Right forelimb (tissue), 1 donor: ENCODE results near the gene TMEM14A.
"Not testable (repeated sequence)": the region's sequence is repeated elsewhere in the genome, so short reads cannot be mapped to it uniquely, and the experiment has no call there.

ENCODE experiments used
- DNase-seq: peaks from one replicate; pipeline ENCODE4 v3.0.0-alpha.2; 2018

Gene TMEM14A

DNA sequence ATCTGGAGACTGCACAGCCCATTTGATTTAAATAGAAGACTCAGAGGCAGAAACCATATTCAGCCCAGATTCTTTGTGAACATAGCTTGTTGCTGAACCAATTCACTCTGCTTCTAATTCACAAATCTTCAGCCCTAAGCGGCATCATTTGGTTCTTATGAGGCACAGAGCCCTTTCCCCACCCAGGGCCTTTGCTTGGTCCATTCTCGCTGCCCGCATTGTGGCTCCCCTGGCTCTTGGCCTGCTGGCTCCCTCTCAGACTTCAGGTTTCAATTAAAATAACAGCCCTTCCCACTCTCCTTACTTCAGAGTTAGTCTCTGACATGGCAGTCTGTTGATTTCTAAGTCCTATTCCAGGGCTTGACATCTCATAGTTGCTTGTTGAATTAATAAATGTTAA, 9.4 kb upstream of the TMEM14A start:
- peak; percentile 67 for DNase-seq

DNA sequence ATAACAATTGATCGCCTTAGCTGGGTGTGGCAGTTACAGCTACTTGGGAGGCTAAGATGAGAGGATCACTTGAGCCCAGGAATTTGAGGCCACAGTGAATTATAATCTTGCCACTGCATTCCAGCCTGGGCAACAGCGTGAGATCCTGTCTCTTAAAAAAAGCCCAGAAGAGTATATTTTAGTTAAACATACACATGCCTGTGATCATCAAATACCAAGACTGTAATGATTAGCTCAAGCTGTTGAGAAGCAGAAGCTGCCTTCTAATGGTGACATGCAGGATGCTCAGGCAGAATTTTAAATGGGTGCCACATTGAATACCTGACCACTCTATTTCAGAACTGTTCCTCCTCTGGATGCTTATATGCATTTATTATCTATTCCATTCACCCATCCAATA, 8.9 kb upstream of the TMEM14A start:
- DNase-seq: no peak

DNA sequence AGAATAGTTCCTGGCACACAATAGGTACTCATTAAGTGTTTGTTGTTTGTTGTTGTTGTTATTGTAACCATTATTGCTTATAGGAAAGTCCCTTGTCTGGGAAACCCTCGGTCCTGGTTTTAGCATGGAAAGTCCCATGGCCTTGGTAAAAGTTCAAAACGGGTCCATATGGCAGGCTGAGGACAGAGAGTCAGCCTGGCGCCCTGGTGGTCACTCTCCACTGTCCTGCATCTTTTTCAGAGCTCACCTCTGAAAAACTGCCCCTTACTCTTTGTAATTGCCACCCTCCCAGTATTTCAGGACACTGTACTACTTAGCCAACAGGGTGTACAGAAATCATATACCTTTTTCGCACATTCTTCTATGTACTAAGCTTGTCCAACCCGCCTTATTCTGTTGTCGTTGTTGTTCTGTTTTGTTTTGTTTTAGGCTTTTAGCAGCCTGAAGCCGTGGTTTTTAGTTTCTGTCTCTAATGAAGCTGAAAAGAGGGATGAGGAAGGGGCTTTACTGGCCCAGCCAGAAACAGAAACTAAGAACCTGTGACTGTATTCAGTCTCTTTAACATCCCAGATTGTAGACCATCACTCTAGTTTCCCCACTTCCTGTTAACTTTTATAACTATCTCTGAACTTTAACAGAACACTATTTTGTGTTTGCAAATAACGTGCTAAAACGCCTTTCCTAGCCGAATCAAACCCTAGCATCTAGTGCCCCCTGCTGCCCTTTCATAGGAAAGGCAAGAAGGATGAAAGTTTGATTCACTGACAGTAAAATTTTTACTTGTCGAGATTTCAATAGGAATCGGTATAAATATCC, 7.6 kb upstream of the TMEM14A start:
- DNase-seq: peak; percentile 72

DNA sequence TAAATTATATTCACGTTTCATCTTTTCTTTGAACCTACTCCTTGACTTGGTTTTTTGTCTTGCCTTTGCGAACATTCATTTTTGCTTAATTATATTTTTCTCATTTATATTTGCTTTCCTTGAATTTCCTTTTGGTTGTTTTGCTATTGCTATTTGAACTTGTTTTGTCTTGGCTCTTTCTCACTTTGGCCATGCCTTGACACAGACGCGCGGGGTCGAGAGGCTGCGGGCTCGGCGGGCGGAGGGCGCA, 7.1 kb upstream of the TMEM14A start:
- DNase-seq: no peak

DNA sequence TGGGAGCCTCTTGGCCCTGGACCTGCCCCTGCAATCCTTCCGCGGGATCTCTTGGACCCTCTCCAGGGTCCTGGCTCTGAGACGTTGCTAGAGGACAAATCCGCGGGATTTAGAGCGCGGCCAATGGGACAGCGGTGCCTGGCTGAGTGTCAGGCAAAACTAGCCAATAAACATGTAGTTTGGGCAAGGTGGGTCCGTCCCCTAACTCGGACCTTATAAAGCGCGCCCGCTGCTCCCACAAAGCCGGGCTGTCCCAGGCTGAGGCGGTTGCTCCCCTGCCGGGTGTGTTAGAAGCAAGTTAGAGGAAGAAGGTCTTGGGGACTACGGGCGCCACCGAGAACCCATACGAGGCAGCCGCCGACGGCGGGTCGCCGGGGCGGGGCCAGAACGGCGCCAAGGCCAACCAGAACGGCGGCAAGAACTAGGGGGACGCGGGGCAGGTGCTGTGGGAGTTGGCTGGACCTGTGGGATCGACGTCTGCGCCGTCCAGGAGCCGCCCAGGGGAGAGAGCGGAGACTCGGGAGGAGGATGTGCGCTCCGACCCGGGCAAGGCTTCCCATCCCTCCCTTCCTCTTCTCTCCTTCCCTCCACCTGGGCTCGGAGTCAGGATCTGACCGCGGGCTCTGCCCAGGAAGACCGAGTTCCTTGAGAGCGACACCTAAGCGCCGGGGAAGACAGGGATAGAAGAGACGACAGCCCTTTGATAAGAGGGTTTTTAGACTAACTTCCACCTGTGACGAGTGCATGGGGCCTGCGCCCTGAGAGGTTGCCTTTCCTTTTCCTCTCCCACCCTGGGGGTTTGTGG, 6.5 kb upstream of the TMEM14A start:
- peak; percentile 96 for DNase-seq

DNA sequence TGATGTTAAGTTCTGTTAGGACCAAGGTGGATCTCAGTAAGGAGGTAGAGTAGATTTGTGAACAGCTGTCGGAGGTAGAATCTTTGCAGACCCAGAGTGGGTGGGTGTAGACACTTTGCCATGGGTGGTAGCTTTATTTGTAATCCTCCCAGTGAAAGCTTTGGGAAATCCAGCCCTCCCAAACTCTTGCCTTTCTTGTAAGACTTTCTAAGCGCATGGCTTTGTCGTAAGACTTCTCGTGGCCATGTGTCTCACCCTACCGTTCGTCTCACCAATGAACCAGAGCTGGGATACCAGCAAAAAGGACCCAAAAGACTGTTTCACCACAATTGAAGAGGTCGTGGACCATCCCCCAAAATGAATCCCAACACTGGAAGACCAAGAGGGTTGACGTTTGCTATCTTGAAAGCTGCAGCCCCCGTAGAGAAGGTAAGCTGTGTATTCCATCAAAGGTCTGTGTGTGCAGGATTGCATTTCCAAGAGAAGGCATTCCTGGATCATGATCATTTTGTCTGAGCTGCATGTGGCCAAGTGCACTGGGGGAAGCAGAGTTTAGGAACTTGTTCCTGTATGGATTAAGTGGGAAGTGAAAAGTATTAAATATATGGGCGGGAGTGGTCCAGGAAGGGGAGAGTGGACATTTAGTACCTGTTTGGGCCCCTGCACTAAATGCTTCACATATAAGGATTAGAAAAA, 5.8 kb upstream of the TMEM14A start:
- no peak for DNase-seq

DNA sequence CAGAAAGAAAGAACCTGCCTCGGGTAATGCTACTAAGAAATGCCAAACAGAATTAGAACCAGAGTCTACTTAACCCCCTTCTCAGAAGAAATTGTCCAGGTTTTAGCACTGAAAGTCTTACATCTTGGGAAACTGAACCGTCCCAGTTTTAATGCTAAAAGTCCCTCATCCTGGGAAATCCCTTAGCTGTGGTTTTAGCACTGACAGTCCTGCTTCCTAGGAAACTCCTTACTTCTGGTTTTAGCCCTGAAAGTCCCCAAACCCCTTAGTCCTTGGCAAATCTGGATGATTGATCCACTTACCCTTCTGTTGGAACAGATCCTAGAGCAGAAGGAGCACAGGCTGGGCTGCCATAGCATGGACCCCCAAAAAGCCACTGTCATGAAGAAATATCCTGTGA, 4.8 kb upstream of the TMEM14A start:
- DNase-seq: no peak

DNA sequence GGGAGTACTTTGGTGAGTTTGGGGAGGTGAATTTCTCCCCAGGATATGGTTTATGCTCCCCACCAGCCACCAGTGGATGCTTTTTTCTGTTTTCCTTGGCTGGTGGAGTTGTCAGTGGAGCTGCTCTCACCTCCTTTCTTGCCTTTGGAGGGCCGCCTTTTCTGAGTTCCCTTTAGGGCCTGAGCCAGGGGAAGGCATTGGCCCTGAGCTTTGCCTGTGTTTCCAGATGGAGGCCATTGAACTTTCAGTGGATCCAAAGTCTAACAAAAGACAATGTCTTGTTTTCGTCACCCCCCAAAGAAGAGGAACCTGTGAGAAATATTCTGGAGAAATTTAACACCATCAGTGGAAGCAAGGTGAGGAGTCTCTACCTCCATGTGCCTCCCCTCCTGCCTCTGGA, 4.4 kb upstream of the TMEM14A start:
- no peak for DNase-seq

DNA sequence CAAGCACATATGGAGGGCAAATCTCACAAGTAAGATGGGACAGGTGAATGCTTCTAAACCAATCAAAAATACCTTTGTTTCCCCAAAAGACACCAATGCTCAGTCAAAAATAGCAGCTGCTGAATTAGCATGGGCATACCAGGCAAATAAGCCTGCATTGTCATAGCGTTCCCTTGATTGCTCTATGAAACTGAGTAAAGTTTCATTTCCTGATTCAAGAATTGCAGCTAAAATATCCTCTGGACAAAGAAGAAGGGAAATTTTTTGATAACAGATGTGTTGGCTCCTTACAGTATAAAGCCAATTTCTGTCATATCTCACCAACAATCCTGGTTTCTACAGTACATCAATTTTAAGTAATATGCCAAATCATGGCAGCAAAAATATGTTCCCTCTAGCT, 3.3 kb upstream of the TMEM14A start:
- no peak for DNase-seq

DNA sequence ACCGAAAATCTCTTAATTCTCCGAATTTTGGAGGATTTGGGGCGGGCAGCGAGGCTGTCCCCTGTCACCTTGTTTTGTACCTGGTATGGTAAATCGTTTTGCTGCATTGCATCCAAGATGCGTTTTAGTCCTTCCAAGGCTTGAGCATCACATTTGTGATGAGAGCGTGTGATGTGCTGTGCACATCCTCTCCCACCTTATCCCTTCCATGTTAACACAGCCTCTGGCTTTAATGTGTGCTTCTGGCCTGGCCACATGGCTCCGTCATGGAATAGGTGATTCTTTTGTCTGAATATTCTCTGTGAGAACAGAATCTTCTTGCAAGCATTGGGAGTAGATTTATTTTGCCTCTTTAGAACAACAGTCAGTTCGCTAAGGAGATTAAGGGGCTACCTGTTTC, 763 bp downstream of the TMEM14A start:
- no peak for DNase-seq

DNA sequence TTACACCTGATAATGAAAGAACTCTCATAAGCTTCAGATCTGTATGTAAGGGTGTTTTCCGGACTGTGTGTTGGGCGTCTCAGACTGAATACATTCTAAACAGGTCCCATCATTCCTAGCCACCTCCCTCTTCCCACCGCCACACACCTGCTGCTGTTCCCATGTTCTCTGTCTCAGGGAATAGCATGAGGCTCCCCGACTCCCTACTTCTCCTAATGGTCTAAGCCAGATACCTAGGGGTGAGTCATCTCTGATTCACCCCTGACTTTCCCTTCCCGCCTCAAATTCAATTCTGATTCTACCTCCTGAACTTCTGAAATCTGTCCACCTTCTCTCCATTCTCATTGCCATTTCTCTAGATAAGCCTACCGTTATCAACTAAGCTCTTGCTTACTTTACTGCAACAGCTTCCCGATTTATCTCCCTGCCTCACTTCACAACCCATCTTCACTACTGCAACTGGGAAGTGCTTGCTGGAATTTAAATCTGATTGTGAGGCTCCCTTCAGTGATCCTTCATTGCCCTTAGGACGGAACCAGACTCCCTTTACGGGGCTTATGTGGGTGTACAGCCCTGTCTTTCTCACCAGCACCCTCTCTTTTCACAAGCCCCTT, 1.6 kb downstream of the TMEM14A start:
- DNase-seq: no peak

DNA sequence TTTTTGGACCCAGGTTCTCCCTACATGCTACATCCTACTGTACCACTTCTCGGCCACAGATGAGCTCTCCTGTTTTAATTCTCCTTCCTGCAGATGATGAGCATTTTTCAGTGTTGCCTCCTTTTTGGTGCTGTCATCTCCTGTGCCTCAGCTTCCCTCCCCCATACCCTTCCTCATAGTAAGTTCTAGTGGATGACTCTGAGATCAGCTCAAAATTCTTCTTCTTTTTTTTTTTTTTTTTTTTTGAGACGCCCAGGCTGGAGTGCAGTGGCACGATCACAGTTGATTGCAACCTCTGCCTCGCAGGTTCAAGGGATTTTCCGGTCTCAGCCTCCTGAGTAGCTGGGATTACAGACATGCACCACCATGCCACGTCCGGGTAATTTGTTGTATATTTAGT, 3.8 kb downstream of the TMEM14A start:
- no peak for DNase-seq

DNA sequence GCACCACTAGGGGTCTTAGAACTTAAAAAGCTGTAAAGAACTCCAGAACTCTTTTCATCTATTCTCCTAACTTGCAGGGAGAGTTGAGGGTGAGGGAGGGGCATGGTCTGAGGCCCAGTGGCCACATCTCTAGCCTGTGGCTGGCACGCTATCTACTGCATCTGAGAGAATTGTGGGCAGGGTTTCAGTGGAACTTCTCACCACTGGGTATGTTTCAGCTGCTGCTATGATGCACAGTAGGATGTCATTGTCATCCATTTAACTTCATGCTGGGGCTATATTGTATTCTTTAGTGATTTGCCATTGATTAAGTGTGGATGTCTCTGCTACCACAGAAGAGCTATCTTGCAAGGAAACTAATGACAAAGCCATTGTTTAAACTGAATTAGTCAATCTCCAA, 4.5 kb downstream of the TMEM14A start:
- DNase-seq: no peak

DNA sequence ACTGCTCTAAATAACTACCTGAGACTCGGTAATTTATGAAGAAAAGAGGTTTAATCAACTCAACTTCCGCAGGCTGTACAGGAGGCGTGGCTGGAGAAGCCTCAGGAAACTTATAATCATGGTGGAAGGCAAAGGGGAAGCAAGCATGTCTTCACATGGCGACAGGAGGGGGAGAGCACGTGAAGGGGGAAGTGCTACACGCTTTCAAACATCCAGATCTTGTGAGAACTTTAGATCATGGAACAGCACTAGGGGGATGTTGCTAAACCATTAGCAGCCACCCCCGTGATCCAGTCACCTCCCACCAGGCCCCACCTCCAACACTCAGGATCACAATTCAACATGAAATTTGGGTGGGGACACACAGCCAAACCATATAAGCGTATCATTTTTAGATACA, 5.7 kb downstream of the TMEM14A start:
- DNase-seq: not testable (repeated sequence)

DNA sequence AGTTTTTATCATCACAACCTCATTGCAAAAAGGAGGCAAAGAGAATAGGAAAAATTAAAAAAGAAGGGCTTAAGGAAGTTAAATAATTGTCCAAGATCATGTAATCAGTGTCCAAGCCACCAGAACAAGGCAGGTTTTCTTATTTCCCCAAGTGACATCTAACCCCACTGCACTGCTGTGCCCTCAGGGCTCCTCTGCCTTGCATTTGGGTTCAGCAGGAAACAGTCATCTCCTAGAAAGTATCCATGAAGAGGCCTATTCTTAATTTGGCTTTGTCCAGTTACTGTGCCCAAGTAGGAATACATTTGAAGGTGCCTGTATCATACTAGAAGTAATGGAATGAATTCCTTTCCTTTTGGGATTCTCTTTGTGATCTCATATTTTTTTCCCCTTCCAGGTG, 10.5 kb downstream of the TMEM14A start:
- DNase-seq: no peak

DNA sequence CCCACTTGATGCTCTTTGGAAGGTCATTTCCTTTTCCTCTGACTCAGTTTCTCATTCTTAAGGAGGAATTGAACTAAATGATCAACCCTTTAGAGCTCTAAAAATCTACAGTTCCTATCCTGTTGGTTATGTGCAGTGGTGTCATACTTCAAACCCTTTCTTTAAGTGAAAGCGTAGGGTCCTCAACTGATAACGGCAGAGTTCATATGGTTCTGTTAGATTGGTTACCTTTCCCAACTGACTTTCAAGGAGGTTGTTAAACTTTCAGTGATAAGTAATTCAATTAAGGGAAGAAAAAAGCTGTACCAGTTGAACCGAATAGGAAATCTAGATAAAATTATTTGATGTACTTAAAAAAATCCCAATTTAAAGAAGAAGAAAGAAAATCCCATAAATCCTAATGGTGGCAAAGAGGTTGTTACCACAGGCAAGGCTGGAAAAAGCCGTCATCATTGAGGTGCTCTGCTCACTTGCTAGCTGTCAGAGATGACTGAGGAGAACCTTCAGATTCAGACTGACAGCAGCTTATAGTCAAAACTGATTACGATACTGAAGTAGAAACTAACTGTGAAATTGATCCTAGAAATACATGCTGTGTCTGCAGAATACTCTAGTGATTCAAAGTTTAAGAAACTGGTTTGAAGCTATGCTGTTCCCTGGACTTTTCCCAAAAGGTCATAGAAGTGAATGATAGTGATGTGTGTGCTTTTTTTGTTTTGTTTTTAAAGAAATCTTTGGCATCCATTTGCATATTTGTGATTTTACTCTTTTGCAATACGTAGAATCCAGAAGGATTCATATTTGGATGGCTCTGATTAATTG, 16.2 kb downstream of the TMEM14A start:
- no peak for DNase-seq

DNA sequence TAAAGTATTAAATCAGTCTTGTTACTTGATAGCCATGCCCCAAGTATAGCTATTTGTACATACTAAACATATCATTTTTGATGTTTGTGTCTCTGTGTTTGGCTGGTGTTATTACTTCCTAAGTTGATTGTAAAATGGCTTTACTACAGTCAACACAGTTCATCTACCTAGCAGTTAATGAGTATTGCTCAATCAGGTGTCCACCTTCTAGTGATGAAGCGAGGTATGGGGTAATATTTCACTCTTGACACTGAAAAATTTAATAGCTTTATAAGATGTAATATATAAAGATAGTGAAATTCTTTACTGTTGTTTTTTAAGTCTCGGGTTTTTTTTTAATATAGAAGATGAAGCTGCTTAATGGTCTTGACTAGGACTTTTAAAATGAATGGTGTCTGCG, 18.9 kb downstream of the TMEM14A start:
- DNase-seq: no peak

DNA sequence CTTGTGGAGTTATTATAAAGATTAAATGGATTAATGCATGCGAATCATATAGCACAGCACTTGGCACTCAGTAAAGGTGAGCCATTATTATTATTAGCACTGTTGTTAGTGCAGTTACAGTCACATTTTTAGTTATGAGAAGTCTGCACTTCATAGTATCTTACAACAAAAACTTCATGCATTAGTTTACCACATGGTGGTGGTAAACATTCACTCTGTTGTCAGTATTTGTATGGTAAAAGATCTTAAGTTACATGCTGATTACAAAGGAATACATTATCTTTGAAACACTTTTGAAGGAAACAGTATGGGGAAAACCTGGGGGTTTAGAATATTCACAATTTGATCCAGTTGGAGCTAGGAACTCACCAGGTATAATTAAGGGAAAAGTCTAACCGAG, 20.8 kb downstream of the TMEM14A start:
- DNase-seq: no peak

DNA sequence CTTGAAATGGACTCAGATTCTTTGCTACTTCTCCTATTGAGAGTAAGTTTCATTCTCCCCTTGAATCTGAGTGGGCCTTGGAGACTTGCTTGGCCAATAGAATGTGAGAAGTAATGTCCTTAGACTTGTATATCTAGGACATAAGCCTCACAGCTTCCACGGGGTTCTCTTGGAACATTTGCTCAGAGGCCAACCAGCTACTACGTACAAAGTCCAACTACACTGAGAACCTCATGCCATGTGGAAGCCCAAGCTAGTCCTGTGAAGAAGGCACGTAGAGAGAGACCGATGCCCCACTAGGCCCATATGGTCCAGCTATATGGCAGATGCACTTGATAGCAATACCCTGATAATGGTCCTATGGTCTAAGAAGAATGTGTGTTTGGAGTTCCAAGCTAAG, 22.9 kb downstream of the TMEM14A start:
- no peak for DNase-seq

DNA sequence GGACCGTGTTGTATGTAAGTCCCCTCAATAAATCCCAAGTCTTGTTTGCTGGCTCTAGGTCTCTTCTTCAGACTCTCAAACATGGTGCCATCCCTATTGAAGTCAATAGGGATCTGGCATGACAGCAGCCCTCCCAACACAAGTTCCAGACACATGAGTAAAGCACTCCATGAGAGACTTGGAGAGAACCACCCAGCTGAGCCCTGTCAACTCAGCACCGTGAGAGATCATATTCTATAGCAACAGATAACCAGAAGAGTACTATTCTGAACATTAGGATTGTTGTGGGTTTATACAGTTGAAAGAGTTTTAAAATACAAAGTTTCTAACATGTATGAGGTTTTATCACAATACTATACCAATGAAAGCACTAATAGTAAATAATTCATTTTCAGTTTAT, 23.5 kb downstream of the TMEM14A start:
- no peak for DNase-seq

DNA sequence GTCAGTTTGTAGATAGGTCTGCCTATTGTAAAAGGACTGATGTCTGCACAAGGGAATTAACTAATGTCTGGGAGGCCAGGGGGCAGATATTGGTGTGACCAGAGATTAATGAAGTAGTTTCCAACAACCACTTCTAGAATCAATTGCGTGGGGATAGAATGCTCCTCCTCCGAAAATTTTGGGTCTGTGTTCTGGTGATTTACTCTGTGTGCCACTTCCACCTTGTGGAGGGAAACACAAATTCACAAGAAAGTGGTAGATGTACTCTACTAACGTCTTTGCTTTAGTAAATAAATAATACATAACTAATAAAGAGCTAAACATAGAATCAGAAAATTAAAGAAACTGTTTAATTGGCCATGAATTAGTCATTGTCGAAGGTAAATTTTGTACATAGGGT, 25.5 kb downstream of the TMEM14A start:
- no peak for DNase-seq

DNA sequence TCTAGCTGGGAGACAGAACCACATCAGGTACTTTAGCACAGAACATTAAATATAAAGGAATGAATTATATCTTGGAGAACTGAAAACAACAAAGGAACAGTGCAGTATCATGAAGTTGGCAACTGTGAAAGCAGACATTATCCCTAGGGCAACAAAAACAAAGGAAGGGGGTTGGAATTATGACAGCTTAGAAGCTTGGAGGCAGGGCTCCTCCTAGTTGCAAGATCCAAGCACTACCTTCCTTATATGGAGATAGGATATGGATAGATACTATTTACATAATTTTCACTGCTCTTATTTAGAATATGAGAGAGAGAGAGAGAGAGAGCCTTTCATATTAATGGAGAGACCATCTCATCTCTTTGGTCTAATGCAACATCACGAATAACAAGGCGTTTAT, 27.0 kb downstream of the TMEM14A start:
- DNase-seq: no peak

DNA sequence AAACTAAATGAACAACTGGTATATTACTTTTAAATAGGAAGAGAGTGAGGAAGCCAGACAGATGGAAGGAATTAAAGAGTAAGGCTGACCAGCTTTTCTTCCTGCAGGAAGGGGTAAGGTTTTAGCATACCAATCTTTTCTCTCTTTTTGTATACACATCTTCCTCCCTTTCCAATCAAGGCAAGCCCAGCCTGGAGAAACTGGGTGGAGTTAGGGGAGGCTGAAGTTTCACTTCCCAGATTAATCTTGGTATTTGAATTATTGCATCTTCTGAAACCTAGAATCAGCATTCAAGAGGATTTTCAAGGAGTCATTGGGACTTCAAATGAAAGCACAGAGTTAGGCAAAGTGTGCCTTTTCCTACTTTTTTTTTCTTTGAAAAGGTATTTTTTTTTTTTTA, 33.1 kb downstream of the TMEM14A start:
- DNase-seq: no peak
